Measurements from ENCODE around the gene PUS1. TPM values are rescaled to one million over a fixed set of nuclear protein-coding genes. Genes with fewer than 3 reads are reported as not detected.
A peak's percentile ranks its signal among the peaks of the same experiment; 100 is the strongest.

Gene PUS1
- total and polyA plus RNA-seq, 2 of the 8 experiments (the other 6 are each of a cell fraction or from before 2014, with no cell fraction given), result 48.1 to 81.2 TPM

- 89% methylated on average over 16 of the region's 16 CpGs; no CpG with 5 or more reads in 1 of the 2 experiments for WGBS, 2 experiments (ENCODE audit: extremely low coverage in 1 of 2, insufficient coverage in 1 of 2, insufficient read length in 1 of 2, insufficient replicate concordance in 2 of 2, low coverage in 1 of 2, low lambda C conversion rate in 2 of 2, missing lambda C conversion rate in 1 of 2)
- H4K5ac ChIP-seq (ENCODE audit: insufficient read length, low read depth, low read length), result no peak overlapping the region
- CTCF ChIA-PET (ENCODE audit: partially characterized antibody), result no interaction called here
- no peak overlapping the region for H3K4ac ChIP-seq (replicated peaks; ENCODE audit: insufficient read length, low read depth, low read length)
- no peak overlapping the region for H2BK12ac ChIP-seq (ENCODE audit: low read depth, low read length)
- DNase-seq (ENCODE audit: low read depth in 1 of 2, low spot score in 2 of 2), result no peak
- H4K8ac ChIP-seq (ENCODE audit: extremely low read depth, insufficient read depth, low read length), result no peak overlapping the region; the same call in 1 of the 2 replicates
- no peak overlapping the region for H3K56ac ChIP-seq (replicated peaks; ENCODE audit: insufficient read length, low read depth, low read length)
- no peak overlapping the region for H3K9ac ChIP-seq (replicated peaks in 1 of 4; ENCODE audit: extremely low read depth in 1 of 4, low read depth in 3 of 4, low read length in 3 of 4)
- no peak overlapping the region for H3K27ac ChIP-seq (ENCODE audit: low read depth, low read length)
- peak overlapping the region; percentile 12; the same call in 1 of the 2 replicates for H2BK5ac ChIP-seq (ENCODE audit: low read depth, low read length)
- peaks cover 17% of the 10 kb centered on the region for H3K79me1 ChIP-seq (ENCODE audit: low read depth, low read length)
- no peak overlapping the region for H2AK5ac ChIP-seq (ENCODE audit: low read depth, low read length)
- no peaks in the 10 kb centered on the region for H3K27me3 ChIP-seq (replicated peaks in 1 of 4; ENCODE audit: control insufficient read depth in 3 of 4, extremely low read depth in 1 of 4, insufficient read depth in 3 of 4, low read length in 3 of 4)
- H4K91ac ChIP-seq (replicated peaks; ENCODE audit: insufficient read length, low read length), result no peak overlapping the region
- H4K20me1 ChIP-seq (replicated peaks in 1 of 2; ENCODE audit: control insufficient read depth in 1 of 2, insufficient read depth in 2 of 2, low read length in 2 of 2), result peaks cover 9 to 22% of the 10 kb centered on the region in 2 experiments
- no peak overlapping the region for H3K4me2 ChIP-seq (ENCODE audit: insufficient read depth in 1 of 2, low read depth in 2 of 2, low read length in 2 of 2)
- H3K79me2 ChIP-seq (ENCODE audit: control insufficient read depth in 1 of 2, insufficient read depth in 2 of 2, low read length in 2 of 2), result peaks cover 6 to 85% of the 10 kb centered on the region in 2 experiments
- H3K18ac ChIP-seq (ENCODE audit: extremely low read depth, low read length), result no peak overlapping the region
- POLR2A ChIA-PET (ENCODE audit: partially characterized antibody), result interaction anchor here (0.8 to 2.4 kb wide), 5 partner anchors 9 to 59 kb away, joined by 3 to 13 read pairs (median 4); partner anchors contain the start of gene EP400
- H3K36me3 ChIP-seq (ENCODE audit: control insufficient read depth in 2 of 4, insufficient read depth in 4 of 4, low read length in 3 of 4), result peaks cover 2 to 11% (median 6%) of the 10 kb centered on the region in 4 experiments; a peak in 4 of 8 replicates
- FAIRE-seq, result no peak
- peaks cover 0 to 7% (median 0%) of the 10 kb centered on the region in 4 experiments; a peak in 2 of 7 replicates for H3K4me1 ChIP-seq (replicated peaks in 1 of 4; ENCODE audit: control insufficient read depth in 3 of 4, insufficient read depth in 4 of 4, low read length in 3 of 4)
- no peak overlapping the region for H3K23ac ChIP-seq (ENCODE audit: insufficient read length)
- H2AFZ ChIP-seq (ENCODE audit: low read length), result no peak overlapping the region
- no peak for TF ChIP-seq CHD2 (IDR thresholded peaks at IDR 0.05; ENCODE audit: low read length)
- no peak for TF ChIP-seq HDAC6 (IDR thresholded peaks at IDR 0.05; ENCODE audit: low read depth, low read length)
- TF ChIP-seq SIRT6 (IDR thresholded peaks at IDR 0.05; ENCODE audit: low read length), result no peak
- TF ChIP-seq BRCA1 (IDR thresholded peaks at IDR 0.05; ENCODE audit: low read depth, low read length), result no peak
- no peak overlapping the region for H3K4me3 ChIP-seq (ENCODE audit: extremely low read depth in 1 of 4, insufficient read depth in 2 of 4, low read depth in 3 of 4, low read length in 4 of 4)
- no peak overlapping the region for H2BK120ac ChIP-seq (replicated peaks; ENCODE audit: low read depth, low read length)
- no peak overlapping the region for H2BK20ac ChIP-seq (ENCODE audit: low read length)
- H3K9me3 ChIP-seq (ENCODE audit: insufficient read depth in 2 of 2, low read depth in 1 of 2, low read length in 1 of 2), result no peaks in the 10 kb centered on the region
- no peaks in the 10 kb centered on the region for H3K23me2 ChIP-seq (ENCODE audit: low read depth, low read length)
- H2BK15ac ChIP-seq (ENCODE audit: low read length), result no peak overlapping the region
- no peak overlapping the region for H3K14ac ChIP-seq (ENCODE audit: insufficient read length)
Observed at GRCh38 chr12:131959641-131960589, 30.8 kb downstream of the PUS1 start.
